Epithelial cell of esophagus (primary cell): Measurements from ENCODE around the gene TTC16.

Experiments used
- DNase-seq: peaks from one replicate; pipeline ENCODE4 v3.0.0; 2010; ENCODE audit warnings: low read depth
- H3K4me3 ChIP-seq: 2 replicates; pipeline ENCODE4 v1.5.1; 2011; ENCODE audit warnings: mild to moderate bottlenecking, low read length, control low read depth
- CTCF ChIP-seq: IDR thresholded peaks from 2 replicates; pipeline ENCODE4 v1.5.1; 2011; ENCODE audit warnings: low read depth, mild to moderate bottlenecking, low read length, control low read depth, inconsistent platforms; ENCODE audit not compliant: insufficient read depth; ENCODE audit errors: missing control alignments

TTC16 gene

DNA sequence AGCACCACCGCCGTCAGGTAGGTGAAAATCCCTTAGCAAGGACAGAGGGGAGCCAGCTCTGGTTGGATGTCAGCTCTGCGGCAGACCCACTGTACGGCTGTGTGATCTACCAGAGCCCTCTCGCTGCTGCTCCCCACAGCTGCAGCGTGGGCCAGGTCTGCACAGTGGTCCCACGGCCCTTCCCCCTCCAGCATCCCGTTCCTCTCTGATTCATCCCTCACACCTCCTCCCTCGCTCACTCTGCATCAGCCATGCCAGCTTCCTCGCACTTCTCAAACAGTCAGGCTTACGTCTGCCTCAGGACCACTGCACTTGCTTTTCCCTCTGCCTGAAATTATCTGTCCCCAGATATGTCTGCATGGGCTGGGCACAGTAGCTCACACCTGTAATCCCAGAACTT is 35.7 kb upstream of the TTC16 start:
- DNase-seq = no peak
- no peak for TF ChIP-seq CTCF
- no peak overlapping the region for H3K4me3 ChIP-seq

GRCh38 chr9:127680846-127681245 is 35.0 kb upstream of the TTC16 start:
- DNase-seq = no peak
- no peak overlapping the region for H3K4me3 ChIP-seq
- no peak for TF ChIP-seq CTCF

GRCh38 chr9:127682351-127683136 is 33.3 kb upstream of the TTC16 start:
- DNase-seq = no peak
- no peak for TF ChIP-seq CTCF
- H3K4me3 ChIP-seq = no peak overlapping the region

DNA sequence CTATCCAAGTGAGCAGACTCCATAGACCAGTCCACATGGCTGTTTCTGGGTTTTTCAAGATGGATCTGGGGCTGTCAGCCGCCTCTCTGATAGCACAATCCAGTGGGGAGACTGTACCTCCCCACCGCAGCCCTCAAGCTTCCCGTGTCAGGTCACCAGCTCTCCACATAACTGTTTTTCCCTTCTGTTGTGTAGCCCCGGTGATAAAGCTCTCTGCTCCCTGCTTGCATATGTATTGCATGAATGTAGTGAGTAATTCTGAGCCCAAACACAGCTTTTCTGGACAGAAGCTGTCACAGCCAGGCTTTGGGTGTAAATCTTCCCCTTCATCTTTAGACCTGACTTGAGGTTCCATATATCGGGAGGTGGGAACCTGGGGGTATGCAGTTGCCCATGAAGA is 32.2 kb upstream of the TTC16 start:
- TF ChIP-seq CTCF = no peak
- DNase-seq = no peak
- no peak overlapping the region for H3K4me3 ChIP-seq

DNA sequence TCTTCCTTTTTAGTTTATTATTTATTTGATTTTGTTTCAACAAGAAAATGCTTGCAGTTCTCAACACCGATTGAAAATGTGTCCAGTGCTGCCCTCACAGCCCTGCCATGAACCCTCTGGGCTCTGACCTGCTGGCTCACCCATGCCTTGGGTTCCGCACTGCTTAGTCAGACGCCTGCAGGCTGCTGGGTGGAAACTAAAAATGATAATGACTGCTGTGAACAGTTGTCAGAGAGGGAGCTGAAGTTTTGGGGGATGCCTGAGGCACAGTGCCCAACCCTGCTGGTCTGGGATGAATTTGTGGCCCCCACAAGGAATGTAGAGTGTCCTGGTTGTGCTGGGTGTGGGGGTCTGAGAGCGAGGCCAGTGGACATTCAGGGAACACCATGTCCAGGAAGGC is 31.3 kb upstream of the TTC16 start:
- TF ChIP-seq CTCF = no peak
- peak; percentile 31 for DNase-seq
- no peak overlapping the region for H3K4me3 ChIP-seq

DNA sequence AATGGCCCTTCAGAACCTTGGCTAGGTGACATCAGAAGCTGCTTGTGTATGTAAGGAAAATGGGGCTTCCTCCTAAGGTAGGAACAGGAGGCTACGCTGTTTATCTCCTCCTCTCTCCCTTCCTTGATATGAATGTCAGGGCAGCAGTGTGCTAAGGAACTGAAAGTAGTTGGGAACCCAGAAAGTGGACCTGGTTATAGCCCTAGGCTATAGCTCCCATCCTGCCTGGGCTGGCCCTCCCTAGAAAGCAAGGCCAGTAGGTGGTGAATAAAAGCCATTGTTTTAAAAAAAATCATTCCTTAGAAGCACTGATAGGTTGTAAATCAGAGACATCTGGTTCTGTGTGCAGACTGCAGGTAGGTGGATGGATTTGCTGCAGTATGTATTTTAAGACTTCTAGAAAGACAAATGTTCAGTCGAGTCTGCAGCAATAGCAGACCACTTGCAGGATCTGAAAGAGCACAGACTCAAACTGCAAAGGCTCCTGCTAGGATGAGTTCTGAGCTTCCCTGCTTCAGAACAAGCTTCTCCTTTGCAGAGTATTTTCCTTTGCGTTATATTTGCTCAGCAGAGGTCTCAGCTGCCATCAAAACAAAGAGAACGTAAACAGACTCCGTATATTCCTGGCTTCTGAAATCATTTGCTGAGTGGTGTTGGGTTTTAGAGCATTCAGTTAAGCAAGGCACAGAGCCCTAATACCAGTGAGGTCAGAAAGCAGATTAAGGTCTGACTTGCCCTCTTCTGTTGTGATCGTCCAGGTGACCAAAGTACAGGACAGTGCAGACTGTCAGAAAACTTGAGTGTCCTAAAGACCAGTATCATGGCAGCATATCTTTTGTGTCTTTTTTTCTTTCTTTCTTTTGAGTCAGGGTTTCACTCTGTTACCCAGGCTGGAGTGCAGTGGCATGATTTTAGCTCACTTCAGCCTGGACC is 29.2 kb upstream of the TTC16 start:
- H3K4me3 ChIP-seq = no peak overlapping the region
- DNase-seq = no peak
- no peak for TF ChIP-seq CTCF
